ENCODE measurements around the gene PHF2. TPM values are rescaled to one million over a fixed set of nuclear protein-coding genes. Genes with fewer than 3 reads are reported as not detected.

PHF2 gene
- total and polyA plus RNA-seq, 5 experiments from 2014 or later: 0.84 to 35.5 (median 2.3) TPM

DNA sequence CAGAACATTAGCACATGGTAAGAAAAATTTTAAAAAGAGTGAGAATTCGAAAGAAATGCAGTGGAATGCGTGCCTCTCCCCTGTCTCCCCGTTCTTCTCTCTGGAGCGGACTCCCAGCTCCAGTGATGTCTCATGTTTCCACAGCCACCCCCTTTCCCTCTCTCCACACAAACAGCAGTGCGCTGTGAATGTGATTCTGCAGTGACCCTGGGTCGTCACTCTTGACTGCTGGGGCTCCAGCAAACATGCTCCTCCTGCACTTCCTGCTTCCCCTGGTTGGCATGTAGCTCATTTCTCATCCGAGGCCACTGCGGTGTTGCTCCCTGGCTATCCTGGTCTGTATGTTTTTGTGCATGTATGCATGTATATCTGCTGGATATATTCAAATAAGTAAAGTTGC, 13.3 kb downstream of the PHF2 start:
- Mint-ChIP-seq H3K4me1 (peaks cover 39 to 79% (median 60%) of the 10 kb centered on the region in 4 donors), H3K27ac (peak overlapping the region; percentile 30 to 83 (median 68)), H3K4me3 (peak overlapping the region in 5 of 10 donors; percentile 7 to 55 (median 33)), H3K27me3 (no peaks in the 10 kb centered on the region), H3K36me3 (peaks cover 0 to 6% (median 4%) of the 10 kb centered on the region in 3 donors), H3K9me3 (peaks cover 0 to 3% (median 0%) of the 10 kb centered on the region in 9 donors)
- peak in 1 of 2 donors; percentile 47 for ATAC-seq
- DNase-seq: no peak
- POLR2A ChIA-PET: no interaction called here

GRCh38 chr9:93590609-93591234, 14.3 kb downstream of the PHF2 start:
- ATAC-seq (no peak), DNase-seq (no peak)
- peak overlapping the region in 7 of 10 donors; percentile 12 to 83 (median 57) for H3K27ac Mint-ChIP-seq
- peaks cover 36 to 74% (median 60%) of the 10 kb centered on the region in 4 donors for H3K4me1 Mint-ChIP-seq
- H3K27me3 Mint-ChIP-seq: no peaks in the 10 kb centered on the region
- peak overlapping the region in 1 of 10 donors; percentile 10 for H3K4me3 Mint-ChIP-seq
- no peaks in the 10 kb centered on the region for H3K9me3 Mint-ChIP-seq
- POLR2A ChIA-PET: no interaction called here
- H3K36me3 Mint-ChIP-seq: peaks cover 0 to 4% (median 0%) of the 10 kb centered on the region in 3 donors

- Mint-ChIP-seq H3K9me3 (no peaks in the 10 kb centered on the region), H3K27me3 (no peaks in the 10 kb centered on the region), H3K36me3 (peaks cover 0 to 4% (median 0%) of the 10 kb centered on the region in 3 donors), H3K4me3 (no peak overlapping the region), H3K27ac (peak overlapping the region in 5 of 10 donors; percentile 38 to 88 (median 48)), H3K4me1 (peaks cover 42 to 78% (median 65%) of the 10 kb centered on the region in 4 donors)
- DNase-seq (no peak), ATAC-seq (no peak)
- POLR2A ChIA-PET: no interaction called here
Observed at GRCh38 chr9:93591301-93592007, 15.1 kb downstream of the PHF2 start.

GRCh38 chr9:93592008-93592642, 15.7 kb downstream of the PHF2 start:
- POLR2A ChIA-PET: no interaction called here
- Mint-ChIP-seq H3K27ac (peak overlapping the region in 6 of 10 donors; percentile 19 to 88 (median 40)), H3K4me1 (peaks cover 36 to 75% (median 62%) of the 10 kb centered on the region in 4 donors), H3K4me3 (no peak overlapping the region), H3K9me3 (no peaks in the 10 kb centered on the region), H3K27me3 (no peaks in the 10 kb centered on the region), H3K36me3 (peaks cover 0 to 4% (median 0%) of the 10 kb centered on the region in 3 donors)
- DNase-seq: no peak
- ATAC-seq: no peak

GRCh38 chr9:93592643-93593021, 16.2 kb downstream of the PHF2 start:
- ATAC-seq: peak in 1 of 2 donors; percentile 49
- no peak overlapping the region for H3K4me3 Mint-ChIP-seq
- peaks cover 0 to 4% (median 0%) of the 10 kb centered on the region in 3 donors for H3K36me3 Mint-ChIP-seq
- peak overlapping the region in 2 of 10 donors; percentile 10 to 19 for H3K27ac Mint-ChIP-seq
- POLR2A ChIA-PET: no interaction called here
- DNase-seq: no peak
- H3K4me1 Mint-ChIP-seq: peaks cover 35 to 75% (median 64%) of the 10 kb centered on the region in 4 donors
- H3K27me3 Mint-ChIP-seq: no peaks in the 10 kb centered on the region
- no peaks in the 10 kb centered on the region for H3K9me3 Mint-ChIP-seq

GRCh38 chr9:93593144-93593658, 16.8 kb downstream of the PHF2 start:
- H3K4me1 Mint-ChIP-seq: peaks cover 37 to 75% (median 67%) of the 10 kb centered on the region in 4 donors
- POLR2A ChIA-PET: no interaction called here
- H3K27ac Mint-ChIP-seq: peak overlapping the region in 2 of 10 donors; percentile 25 to 41
- H3K27me3 Mint-ChIP-seq: no peaks in the 10 kb centered on the region
- peaks cover 0 to 4% (median 0%) of the 10 kb centered on the region in 3 donors for H3K36me3 Mint-ChIP-seq
- no peak for ATAC-seq
- no peak overlapping the region for H3K4me3 Mint-ChIP-seq
- H3K9me3 Mint-ChIP-seq: no peaks in the 10 kb centered on the region
- DNase-seq: no peak

- peak in 1 of 10 donors; percentile 3 for DNase-seq
- Mint-ChIP-seq H3K4me3 (no peak overlapping the region), H3K9me3 (no peaks in the 10 kb centered on the region), H3K4me1 (peaks cover 37 to 75% (median 71%) of the 10 kb centered on the region in 4 donors), H3K27ac (peak overlapping the region in 1 of 10 donors; percentile 27), H3K36me3 (peaks cover 0 to 4% (median 0%) of the 10 kb centered on the region in 3 donors), H3K27me3 (no peaks in the 10 kb centered on the region)
- POLR2A ChIA-PET: interaction anchor here (0.6 kb wide), 1 partner anchor 24 kb away, joined by 4 read pairs; no protein-coding TSS in a partner anchor
- ATAC-seq: no peak
Observed at GRCh38 chr9:93594041-93594756, 17.8 kb downstream of the PHF2 start.

DNA sequence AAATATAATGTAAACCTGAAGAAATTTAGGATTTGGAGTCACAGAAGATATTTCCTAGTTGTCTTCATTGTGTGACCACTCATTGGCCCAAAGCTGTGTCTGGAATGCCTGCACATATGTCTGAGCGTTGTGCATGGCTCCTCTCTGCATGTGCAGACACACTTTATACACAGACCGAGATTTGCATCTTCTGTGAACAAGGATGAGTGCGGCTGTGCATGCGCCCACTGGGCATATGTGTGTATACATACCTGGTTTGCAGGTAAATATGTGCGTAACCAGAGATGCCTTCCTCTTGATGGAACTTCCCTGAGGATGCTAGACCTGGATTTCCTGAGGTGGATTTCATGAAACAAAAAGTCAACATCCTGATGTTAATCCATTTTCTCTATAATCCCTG, 19.1 kb downstream of the PHF2 start:
- peak in 1 of 10 donors; percentile 12 for DNase-seq
- Mint-ChIP-seq H3K4me3 (no peak overlapping the region), H3K27ac (peak overlapping the region in 2 of 10 donors; percentile 48 to 64), H3K9me3 (no peaks in the 10 kb centered on the region), H3K36me3 (peaks cover 0 to 2% (median 0%) of the 10 kb centered on the region in 3 donors), H3K27me3 (no peaks in the 10 kb centered on the region), H3K4me1 (peaks cover 42 to 76% (median 72%) of the 10 kb centered on the region in 4 donors)
- POLR2A ChIA-PET: no interaction called here
- no peak for ATAC-seq

GRCh38 chr9:93595861-93596365, 19.5 kb downstream of the PHF2 start:
- H3K9me3 Mint-ChIP-seq: no peaks in the 10 kb centered on the region
- H3K36me3 Mint-ChIP-seq: no peaks in the 10 kb centered on the region
- peaks cover 43 to 76% (median 72%) of the 10 kb centered on the region in 4 donors for H3K4me1 Mint-ChIP-seq
- ATAC-seq (no peak), DNase-seq (peak in 1 of 10 donors; percentile 10)
- no peaks in the 10 kb centered on the region for H3K27me3 Mint-ChIP-seq
- POLR2A ChIA-PET: no interaction called here
- no peak overlapping the region for H3K4me3 Mint-ChIP-seq
- H3K27ac Mint-ChIP-seq: peak overlapping the region in 7 of 10 donors; percentile 5 to 64 (median 34)

DNA sequence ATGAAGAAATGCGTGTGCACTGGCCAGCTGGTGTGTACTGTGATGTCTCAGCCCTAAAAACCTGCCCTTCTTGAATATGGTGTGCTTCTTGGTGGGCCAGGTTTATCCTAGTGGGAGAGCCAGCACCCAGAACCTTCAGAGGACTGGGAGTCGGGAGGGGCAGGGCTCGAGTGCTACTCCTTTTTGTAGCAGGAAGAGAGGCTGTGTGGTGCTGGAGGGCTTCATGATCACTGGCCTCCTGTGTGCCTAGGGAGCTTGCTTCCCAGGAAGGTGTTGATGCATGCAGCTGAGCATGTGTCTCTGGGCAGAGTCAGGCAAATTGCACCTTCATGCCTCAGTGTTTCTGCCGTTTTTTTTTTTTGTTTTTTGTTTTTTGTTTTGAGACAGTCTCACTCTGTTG, 20.0 kb downstream of the PHF2 start:
- ATAC-seq (no peak), DNase-seq (peak in 1 of 10 donors; percentile 9)
- Mint-ChIP-seq H3K27ac (peak overlapping the region in 6 of 10 donors; percentile 5 to 72 (median 50)), H3K36me3 (no peaks in the 10 kb centered on the region), H3K4me1 (peaks cover 46 to 76% (median 74%) of the 10 kb centered on the region in 4 donors), H3K9me3 (no peaks in the 10 kb centered on the region), H3K4me3 (peak overlapping the region in 1 of 10 donors; percentile 15), H3K27me3 (no peaks in the 10 kb centered on the region)
- POLR2A ChIA-PET: no interaction called here

DNA sequence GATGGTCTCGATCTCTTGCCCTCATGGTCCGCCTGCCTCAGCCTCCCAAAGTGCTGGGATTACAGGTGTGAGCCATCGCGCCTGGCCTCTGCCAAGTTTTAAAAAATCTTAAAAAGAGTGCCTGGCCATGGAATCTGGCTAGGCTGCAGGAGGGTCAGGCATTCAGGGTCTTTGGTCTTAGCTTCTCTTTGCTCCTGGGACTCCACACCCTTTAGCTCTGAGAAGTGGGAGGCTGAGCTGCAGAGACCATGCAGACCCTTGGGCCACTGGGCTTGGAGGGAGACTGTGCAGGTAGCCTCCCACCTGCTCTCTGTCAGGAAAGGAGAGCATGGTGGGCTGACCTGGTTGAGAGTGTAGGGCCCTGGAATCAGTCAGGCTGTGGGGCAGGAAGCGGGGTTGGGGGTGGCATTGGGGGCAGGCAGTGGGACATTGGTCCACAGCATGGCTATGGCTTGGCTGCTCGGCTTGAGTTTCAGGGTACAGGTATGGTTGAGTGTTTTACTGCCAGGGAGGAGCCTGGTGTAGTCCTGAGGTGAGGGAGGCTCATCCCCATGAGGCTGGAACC, 20.8 kb downstream of the PHF2 start:
- Mint-ChIP-seq H3K4me3 (peak overlapping the region in 2 of 10 donors; percentile 10 to 18), H3K9me3 (no peaks in the 10 kb centered on the region), H3K27me3 (no peaks in the 10 kb centered on the region), H3K4me1 (peaks cover 48 to 75% (median 72%) of the 10 kb centered on the region in 4 donors), H3K27ac (peak overlapping the region in 7 of 10 donors; percentile 34 to 97 (median 56)), H3K36me3 (no peaks in the 10 kb centered on the region)
- DNase-seq (peak in 1 of 10 donors; percentile 15), ATAC-seq (no peak)
- POLR2A ChIA-PET: no interaction called here

All from naive thymus-derived CD8-positive, alpha-beta T cell (primary cell).